Eye (tissue), 1 donor: ENCODE measurements around the gene RAB8B.
"Not testable (repeated sequence)": the region's sequence is repeated elsewhere in the genome, so short reads cannot be mapped to it uniquely, and the experiment has no call there.

Experiments
- DNase-seq: peaks from one replicate; pipeline ENCODE4 v3.0.0-alpha.2; 2015

RAB8B gene

GRCh38 chr15:63186065-63186464 lies 3.3 kb upstream of the RAB8B start:
- no peak for DNase-seq

- no peak for DNase-seq
Measured at GRCh38 chr15:63187589-63188226, 1.7 kb upstream of the RAB8B start.

- DNase-seq = no peak
Measured at GRCh38 chr15:63188247-63188925, 1.0 kb upstream of the RAB8B start.

- DNase-seq = peak; percentile 65
Measured at GRCh38 chr15:63189941-63190768, 749 bp downstream of the RAB8B start.

GRCh38 chr15:63190769-63191649 lies 1.6 kb downstream of the RAB8B start:
- no peak for DNase-seq

GRCh38 chr15:63191895-63192618 lies 2.7 kb downstream of the RAB8B start:
- DNase-seq = no peak

GRCh38 chr15:63192619-63193206 lies 3.3 kb downstream of the RAB8B start:
- DNase-seq = no peak

GRCh38 chr15:63194302-63194701 lies 4.9 kb downstream of the RAB8B start:
- no peak for DNase-seq

- peak; percentile 35 for DNase-seq
Measured at GRCh38 chr15:63194880-63195568, 5.6 kb downstream of the RAB8B start.

GRCh38 chr15:63195569-63196015 lies 6.2 kb downstream of the RAB8B start:
- DNase-seq = no peak

- DNase-seq = peak; percentile 64
Measured at GRCh38 chr15:63196842-63197241, 7.4 kb downstream of the RAB8B start.

GRCh38 chr15:63197626-63198025 lies 8.2 kb downstream of the RAB8B start:
- no peak for DNase-seq

- DNase-seq = peak; percentile 37
Measured at GRCh38 chr15:63198371-63199250, 9.2 kb downstream of the RAB8B start.

GRCh38 chr15:63200464-63201249 lies 11.3 kb downstream of the RAB8B start:
- DNase-seq = no peak

GRCh38 chr15:63202861-63203260 lies 13.5 kb downstream of the RAB8B start:
- DNase-seq = no peak

- no peak for DNase-seq
Measured at GRCh38 chr15:63203451-63204090, 14.2 kb downstream of the RAB8B start.

GRCh38 chr15:63206079-63206478 lies 16.7 kb downstream of the RAB8B start:
- DNase-seq = no peak

- DNase-seq = not testable (repeated sequence)
Measured at GRCh38 chr15:63208824-63209223, 19.4 kb downstream of the RAB8B start.
